ENCODE results near the gene SYT3.

- TF ChIP-seq EZH2 (conservative IDR thresholded peaks at IDR 0.05; ENCODE audit: low read depth, low read length): no peak
- TF ChIP-seq CEBPG (CRISPR knock-in tag; IDR thresholded peaks at IDR 0.05): no peak
- no peak for TF ChIP-seq SETDB1 (CRISPR knock-in tag; IDR thresholded peaks at IDR 0.05; ENCODE audit: borderline replicate concordance)
- no peak for TF ChIP-seq HNRNPUL1 (IDR thresholded peaks at IDR 0.05; ENCODE audit: low read depth, low read length)
- TF ChIP-seq ZFP36 (IDR thresholded peaks at IDR 0.05; ENCODE audit: borderline replicate concordance, low read depth, low read length, partially characterized antibody): no peak
Observed at GRCh38 chr19:50647879-50648615, 8.4 kb upstream of the SYT3 start.

Data from HepG2 (cell line).